ENCODE data around the gene FOXN1. TPM values are rescaled to one million over a fixed set of nuclear protein-coding genes. Genes with fewer than 3 reads are reported as not detected.

The FOXN1 gene
- total and polyA plus RNA-seq, 4 donors = not detected

- peaks cover 14 to 25% (median 22%) of the 10 kb centered on the region in 4 donors for H3K4me1 ChIP-seq (ENCODE audit: control insufficient read depth in 4 of 4, insufficient read depth in 4 of 4, low read length in 3 of 4)
- H3K36me3 ChIP-seq (ENCODE audit: control insufficient read depth in 4 of 4, insufficient read depth in 3 of 4, low read depth in 1 of 4, low read length in 3 of 4) = no peaks in the 10 kb centered on the region
- no peaks in the 10 kb centered on the region for H3K27me3 ChIP-seq (ENCODE audit: control insufficient read depth in 4 of 4, insufficient read depth in 4 of 4, low read length in 3 of 4)
- 70% methylated on average over 3 of the region's 3 CpGs for WGBS
- no peak overlapping the region for H3K4me3 ChIP-seq (ENCODE audit: low read depth in 1 of 3, low read length in 3 of 3)
- no peak overlapping the region for H3K9ac ChIP-seq (ENCODE audit: low read depth in 1 of 2, low read length in 2 of 2)
- no peaks in the 10 kb centered on the region for H3K9me3 ChIP-seq (ENCODE audit: control insufficient read depth in 4 of 4, low read length in 3 of 4)
- H3K27ac ChIP-seq (ENCODE audit: low read depth in 1 of 2, low read length in 2 of 2) = no peak overlapping the region
- DNase-seq (ENCODE audit: low spot score) = no peak
- TF ChIP-seq YY1 (IDR thresholded peaks at IDR 0.05) (no peak), RAD21 (IDR thresholded peaks at IDR 0.05) (no peak), JUND (IDR thresholded peaks at IDR 0.05) (no peak), HNF4A (conservative IDR thresholded peaks at IDR 0.05) (no peak), NR2F2 (IDR thresholded peaks at IDR 0.05) (no peak), ZBTB33 (IDR thresholded peaks at IDR 0.05) (no peak), MAX (IDR thresholded peaks at IDR 0.05) (no peak), FOXA1 (IDR thresholded peaks at IDR 0.05) (no peak), CTCF (IDR thresholded peaks at IDR 0.05; ENCODE audit: low read depth, low read length, missing input control) (no peak), SP1 (IDR thresholded peaks at IDR 0.05) (no peak), HNF4G (IDR thresholded peaks at IDR 0.05) (no peak), FOXA2 (IDR thresholded peaks at IDR 0.05) (no peak), REST (IDR thresholded peaks at IDR 0.05) (no peak), GABPA (IDR thresholded peaks at IDR 0.05 in 1 of 2, conservative IDR thresholded peaks at IDR 0.05 in 1 of 2) (no peak), ATF3 (IDR thresholded peaks at IDR 0.05) (no peak), RXRA (IDR thresholded peaks at IDR 0.05) (no peak), TAF1 (conservative IDR thresholded peaks at IDR 0.05) (no peak), EGR1 (IDR thresholded peaks at IDR 0.05; ENCODE audit: low read depth in 2 of 2) (no peak)
Measured at GRCh38 chr17:28485049-28485448, 21.1 kb upstream of the FOXN1 start.
